K562 (cell line): ENCODE data around the gene CALR3.

Experiments used
- CEBPB ChIP-seq: fragments of 450-650 bp; IDR thresholded peaks from 2 replicates; pipeline ENCODE4 v1.6.1; 2016; ENCODE audit warnings: missing genetic modification characterization, missing compliant biosample characterization
- TBP ChIP-seq: optimal IDR thresholded peaks from 2 replicates; pipeline ENCODE3; 2011; ENCODE audit warnings: low read depth, low read length, improper control_type of control experiment
- ZNF639 ChIP-seq, 2 experiments: fragments of 200-800 bp in 1 of 2; sonication (Bioruptor generic) in 1 of 2; sonication (generic) in 1 of 2; formaldehyde crosslinking in 1 of 2; IDR thresholded peaks in 1 of 2; conservative IDR thresholded peaks in 1 of 2; 2 replicates each; pipeline versions ENCODE4 v1.5.0 to v1.6.1; 2016 to 2020; ENCODE audit warnings: missing compliant biosample characterization in 1 of 2, missing genetic modification characterization in 1 of 2, missing genetic modification reagents in 1 of 2

- TF ChIP-seq ZNF639 (CRISPR knock-in tag; conservative IDR thresholded peaks at IDR 0.05 in 1 of 2, IDR thresholded peaks at IDR 0.05 in 1 of 2) (no peak), CEBPB (tag) (no peak), TBP (no peak)
Measured at GRCh38 chr19:16518483-16519229, 22.7 kb upstream of the CALR3 start.
